NCI-H2107 (cell line): ENCODE results near the gene CYSTM1.
A peak's percentile ranks its signal among the peaks of the same experiment; 100 is the strongest.
"Not testable (repeated sequence)": the region's sequence is repeated elsewhere in the genome, so short reads cannot be mapped to it uniquely, and the experiment has no call there.

Experiments used
- DNase-seq: peaks from one replicate; lab custom pipeline; 2025; lab: John Stamatoyannopoulos, UW

Gene CYSTM1

GRCh38 chr5:140178086-140178410 is 3.1 kb downstream of the CYSTM1 start:
- DNase-seq: no peak

- no peak for DNase-seq
Observed at GRCh38 chr5:140178482-140179116, 3.6 kb downstream of the CYSTM1 start.

- no peak for DNase-seq
Observed at GRCh38 chr5:140181002-140181483, 6.1 kb downstream of the CYSTM1 start.

- no peak for DNase-seq
Observed at GRCh38 chr5:140181525-140181924, 6.5 kb downstream of the CYSTM1 start.

GRCh38 chr5:140182075-140182711 is 7.2 kb downstream of the CYSTM1 start:
- DNase-seq: peak; percentile 11

- no peak for DNase-seq
Observed at GRCh38 chr5:140182803-140183367, 7.9 kb downstream of the CYSTM1 start.

- DNase-seq: no peak
Observed at GRCh38 chr5:140185409-140185808, 10.4 kb downstream of the CYSTM1 start.

GRCh38 chr5:140186267-140186671 is 11.3 kb downstream of the CYSTM1 start:
- DNase-seq: no peak

GRCh38 chr5:140189253-140189652 is 14.3 kb downstream of the CYSTM1 start:
- no peak for DNase-seq

GRCh38 chr5:140189977-140190871 is 15.2 kb downstream of the CYSTM1 start:
- DNase-seq: no peak

- DNase-seq: no peak
Observed at GRCh38 chr5:140190872-140191218, 15.9 kb downstream of the CYSTM1 start.

GRCh38 chr5:140192715-140193430 is 17.9 kb downstream of the CYSTM1 start:
- DNase-seq: no peak

GRCh38 chr5:140194662-140195061 is 19.7 kb downstream of the CYSTM1 start:
- no peak for DNase-seq

GRCh38 chr5:140196115-140196814 is 21.3 kb downstream of the CYSTM1 start:
- DNase-seq: no peak

- no peak for DNase-seq
Observed at GRCh38 chr5:140197023-140197422, 22.0 kb downstream of the CYSTM1 start.

- DNase-seq: not testable (repeated sequence)
Observed at GRCh38 chr5:140198915-140199314, 23.9 kb downstream of the CYSTM1 start.

- no peak for DNase-seq
Observed at GRCh38 chr5:140202078-140202477, 27.1 kb downstream of the CYSTM1 start.

GRCh38 chr5:140202610-140203009 is 27.6 kb downstream of the CYSTM1 start:
- no peak for DNase-seq

- no peak for DNase-seq
Observed at GRCh38 chr5:140205216-140205615, 30.2 kb downstream of the CYSTM1 start.

- no peak for DNase-seq
Observed at GRCh38 chr5:140205952-140206351, 31.0 kb downstream of the CYSTM1 start.

GRCh38 chr5:140207250-140207964 is 32.4 kb downstream of the CYSTM1 start:
- DNase-seq: no peak
